Stimulated activated CD8-positive, alpha-beta memory T cell treated with anti-CD3 and anti-CD28 coated beads, Interleukin-4, amount 100 ng/mL, for 4 hours (primary cell): Measurements from ENCODE around the gene ATP4A.

Experiments used
- DNase-seq, 2 donors: peaks; one replicate each; pipeline ENCODE4 v3.0.0-alpha.2; 2020; ENCODE audit warnings: low read depth in 2 of 2, low spot score in 1 of 2

ATP4A gene

DNA sequence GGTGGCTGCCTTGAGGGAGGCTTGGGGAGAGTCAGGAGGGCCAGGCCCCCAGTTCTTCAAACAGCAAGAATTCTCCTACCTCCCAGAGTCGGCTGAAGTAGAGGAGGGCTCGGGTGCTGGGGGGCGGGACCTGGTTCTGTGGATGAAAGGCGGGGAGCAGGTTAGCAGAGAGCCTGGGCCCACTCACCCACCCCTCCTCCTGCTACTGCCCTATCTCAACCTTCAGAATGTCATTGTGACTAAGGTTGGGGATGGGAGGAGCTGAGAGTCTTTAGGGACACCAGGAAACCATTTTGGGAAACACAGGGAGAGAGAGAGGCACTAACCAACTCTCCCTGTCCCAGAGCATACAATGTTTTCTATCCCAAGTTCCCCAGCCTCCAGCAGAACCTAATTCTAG is 60.7 kb downstream of the ATP4A start:
- DNase-seq: no peak

DNA sequence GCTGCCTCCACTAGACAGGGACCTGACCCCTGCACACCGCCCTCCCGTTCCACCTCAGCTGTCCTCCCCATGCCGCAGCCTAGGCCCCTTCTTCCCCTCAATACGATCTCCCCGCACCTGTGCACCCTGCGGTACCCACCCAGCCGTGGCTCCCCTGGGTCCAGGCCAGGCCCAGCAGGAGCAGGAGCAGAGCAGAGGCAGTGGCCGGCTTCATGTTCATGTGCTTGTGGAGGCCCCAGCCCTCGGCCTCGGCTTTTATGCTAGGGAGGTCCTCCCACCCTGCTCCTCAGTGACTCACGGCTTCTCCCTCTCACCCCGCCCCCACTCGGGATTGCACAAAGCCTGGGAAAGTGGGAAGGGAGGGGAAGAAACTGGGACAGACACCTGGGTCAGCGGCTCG is 61.8 kb downstream of the ATP4A start:
- DNase-seq: no peak

DNA sequence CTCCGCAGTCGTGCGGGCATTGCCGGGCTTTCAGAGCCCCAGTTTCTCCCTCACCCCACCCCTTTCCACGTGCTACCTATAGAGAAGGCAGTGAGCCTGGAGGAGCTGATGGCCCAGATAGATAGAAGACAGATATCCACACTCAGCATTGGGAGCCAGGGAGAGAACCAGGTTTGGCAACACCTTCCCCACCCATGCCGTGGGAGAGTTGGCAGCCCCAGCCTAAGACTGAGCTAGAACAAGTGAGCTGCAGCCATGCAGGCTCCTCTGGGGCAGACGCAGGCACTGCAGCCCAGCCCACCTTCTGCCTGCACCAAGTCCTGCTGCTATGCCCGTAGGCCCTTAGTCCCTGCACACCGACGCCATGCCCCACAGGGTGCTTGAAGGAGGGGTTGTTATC is 62.8 kb downstream of the ATP4A start:
- no peak for DNase-seq
